Fibroblast of peridontal ligament (primary cell): ENCODE results near the gene MRPL40.
"Not testable (repeated sequence)": the region's sequence is repeated elsewhere in the genome, so short reads cannot be mapped to it uniquely, and the experiment has no call there.

Experiments
- DNase-seq: peaks from one replicate; pipeline ENCODE4 v3.0.0-alpha.2; 2010; ENCODE audit errors: extremely low read depth

Gene MRPL40

DNA sequence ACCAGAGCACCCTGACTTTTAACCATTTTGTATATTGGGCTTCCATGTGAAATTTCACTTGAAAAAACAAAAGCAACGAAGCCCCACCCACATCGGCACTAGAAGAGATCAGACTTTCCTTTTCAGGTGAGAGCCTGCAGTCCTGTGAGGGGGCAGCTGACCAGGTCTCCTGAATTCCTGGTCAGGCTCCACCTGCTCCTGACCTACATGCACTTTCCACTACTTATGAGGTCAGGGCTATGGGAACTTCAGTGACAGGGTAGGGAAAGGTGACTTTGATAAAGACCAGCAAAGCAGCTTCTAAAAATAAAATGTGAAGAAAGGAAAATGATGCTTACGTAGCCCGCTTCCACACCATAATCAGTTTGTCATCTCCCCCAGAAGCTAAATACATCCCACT lies 25.5 kb upstream of the MRPL40 start:
- no peak for DNase-seq

GRCh38 chr22:19407649-19408606 lies 24.4 kb upstream of the MRPL40 start:
- DNase-seq = no peak

GRCh38 chr22:19410941-19411689 lies 21.2 kb upstream of the MRPL40 start:
- no peak for DNase-seq

DNA sequence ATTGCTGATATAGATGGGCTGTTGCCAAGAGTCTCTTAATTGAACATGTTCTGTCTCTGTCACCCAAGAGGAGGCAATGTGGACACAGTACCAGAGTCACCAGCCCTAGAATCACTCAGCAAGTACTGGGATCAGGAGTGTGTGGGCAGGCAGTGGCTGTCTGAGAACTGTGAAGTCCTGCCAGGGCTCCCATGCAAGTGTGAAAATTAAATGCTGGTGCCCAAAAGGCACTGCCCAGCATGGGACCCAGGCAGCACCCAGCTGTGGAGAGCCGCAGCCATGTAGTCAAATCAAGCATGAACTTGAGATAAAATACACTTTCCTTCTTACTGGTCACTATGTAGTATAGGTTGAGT lies 20.7 kb upstream of the MRPL40 start:
- DNase-seq = no peak

DNA sequence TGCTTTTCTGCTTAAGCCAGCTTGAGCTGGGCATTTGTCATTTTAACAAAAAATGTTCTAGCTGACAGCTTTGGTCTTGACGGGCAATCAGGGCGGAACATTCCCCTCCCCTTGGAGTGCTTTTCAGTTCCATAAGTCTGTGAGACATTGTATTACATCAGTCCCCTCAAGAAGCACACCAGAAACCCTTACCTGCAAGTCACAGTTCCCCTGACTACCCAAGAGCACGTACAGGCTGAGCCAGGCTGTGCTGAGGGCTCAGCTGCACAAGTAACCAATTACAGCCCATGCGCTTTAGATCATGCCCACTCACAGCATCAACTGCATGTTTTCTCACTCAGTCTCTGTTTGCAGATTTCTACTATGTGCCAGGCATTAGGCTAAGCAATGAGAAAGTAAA lies 19.9 kb upstream of the MRPL40 start:
- no peak for DNase-seq

GRCh38 chr22:19412923-19413322 lies 19.4 kb upstream of the MRPL40 start:
- DNase-seq = no peak

- DNase-seq = no peak
Measured at GRCh38 chr22:19419086-19419463, 13.3 kb upstream of the MRPL40 start.

DNA sequence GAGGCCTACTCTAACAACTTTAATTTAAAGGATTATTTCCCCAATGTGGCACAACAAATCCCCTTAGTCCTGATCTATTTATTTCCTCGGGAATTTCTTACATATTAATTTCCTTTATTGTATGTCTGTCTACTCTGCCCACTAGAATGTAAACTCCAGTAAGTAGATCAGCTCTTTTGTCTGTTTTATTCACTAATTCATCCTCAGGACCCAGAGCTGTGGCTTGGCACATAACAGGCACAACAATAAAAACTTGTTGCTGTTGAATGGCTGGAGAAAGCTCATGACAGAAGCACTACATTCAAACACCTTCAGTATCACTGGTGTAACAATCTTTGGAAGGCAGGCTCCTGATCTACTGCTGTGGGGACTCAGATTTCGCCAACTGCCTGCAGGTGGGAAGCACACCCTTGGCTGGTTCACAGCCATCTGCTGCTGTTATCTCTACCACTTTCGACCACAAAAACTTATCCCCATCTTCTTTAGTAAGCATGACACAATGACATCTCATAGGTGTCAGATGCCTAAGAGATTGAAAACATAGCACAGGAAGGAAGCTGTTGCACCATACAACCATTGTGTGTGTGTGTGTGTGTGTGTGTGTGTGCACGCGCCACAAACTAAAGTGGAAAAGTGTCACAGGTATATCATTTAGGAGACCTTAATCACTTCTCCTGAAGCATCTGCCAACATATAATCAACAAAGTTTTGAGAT lies 12.7 kb upstream of the MRPL40 start:
- no peak for DNase-seq

GRCh38 chr22:19420321-19420720 lies 12.0 kb upstream of the MRPL40 start:
- DNase-seq = no peak

DNA sequence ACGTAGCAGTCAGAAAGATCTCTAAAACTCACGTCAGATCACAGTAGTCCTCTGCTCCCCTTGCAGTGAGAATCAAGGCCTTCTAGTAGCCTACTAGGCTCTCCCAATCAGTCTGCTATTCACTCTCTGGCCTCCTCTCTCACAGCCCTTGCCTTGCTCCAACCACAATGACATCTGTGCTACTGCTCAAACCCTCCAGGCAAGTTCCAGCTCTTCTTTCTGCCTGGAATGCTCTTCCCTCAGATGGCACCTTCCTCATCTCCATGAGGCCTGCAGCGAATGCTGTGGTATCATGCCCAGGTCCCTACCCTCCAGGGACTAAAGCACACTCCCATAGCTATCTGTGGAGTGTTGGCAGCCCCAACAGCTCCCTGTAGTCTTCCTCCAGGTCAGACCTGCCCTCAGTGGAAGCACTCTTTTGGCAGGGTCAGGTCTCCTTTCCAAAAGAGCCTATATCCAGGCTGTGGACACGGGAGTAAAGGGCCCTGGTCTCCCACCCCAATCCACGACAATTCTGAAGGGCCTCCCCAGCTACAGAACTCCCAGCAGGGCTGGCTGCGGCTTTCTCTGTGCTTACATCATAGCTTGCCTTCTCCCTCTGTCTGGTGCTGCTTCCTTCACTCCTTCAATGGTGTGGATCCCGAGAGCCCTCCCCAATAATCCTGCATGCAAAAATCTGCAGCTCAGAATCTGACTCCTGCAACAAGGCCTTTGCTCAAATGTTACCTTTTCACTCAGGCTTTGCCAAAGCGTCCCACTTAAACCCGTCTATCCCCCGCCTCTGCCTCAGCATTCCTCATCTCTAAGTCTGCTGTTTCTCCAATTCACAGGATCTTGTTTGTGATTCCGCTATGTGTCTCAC lies 9.7 kb upstream of the MRPL40 start:
- no peak for DNase-seq

- DNase-seq = no peak
Measured at GRCh38 chr22:19424186-19424500, 8.2 kb upstream of the MRPL40 start.

GRCh38 chr22:19429950-19430889 lies 2.1 kb upstream of the MRPL40 start:
- peak; percentile 75 for DNase-seq

- peak; percentile 34 for DNase-seq
Measured at GRCh38 chr22:19430890-19431541, 1.3 kb upstream of the MRPL40 start.

GRCh38 chr22:19431649-19432132 lies 654 bp upstream of the MRPL40 start, which contains the start of gene HIRA:
TSS of gene HIRA (minus strand) at chr22:19431733. CDS start at chr22:19431476, 257 bp downstream.
- DNase-seq = peak; percentile 62

DNA sequence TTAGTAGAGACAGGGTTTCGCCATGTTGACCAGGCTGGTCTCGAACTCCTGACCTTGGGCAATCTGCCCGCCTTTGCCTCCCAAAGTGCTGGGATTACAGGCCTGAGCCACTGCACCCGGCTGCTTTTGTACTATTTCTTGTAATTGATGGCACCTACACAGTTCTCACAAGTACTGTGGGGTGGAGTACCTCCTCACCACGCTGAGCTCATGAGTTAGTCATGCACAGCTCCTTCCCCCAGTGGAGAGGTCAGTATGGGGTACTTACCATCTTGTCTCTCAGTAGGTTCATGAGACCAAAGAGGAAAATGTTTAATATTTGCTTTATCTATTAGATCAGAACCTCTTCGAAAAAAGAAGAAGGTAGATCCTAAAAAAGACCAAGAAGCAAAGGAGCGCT lies 2.1 kb downstream of the MRPL40 start:
- no peak for DNase-seq

GRCh38 chr22:19434829-19435580 lies 2.7 kb downstream of the MRPL40 start:
- DNase-seq = no peak

- not testable (repeated sequence) for DNase-seq
Measured at GRCh38 chr22:19436444-19437161, 4.3 kb downstream of the MRPL40 start.

DNA sequence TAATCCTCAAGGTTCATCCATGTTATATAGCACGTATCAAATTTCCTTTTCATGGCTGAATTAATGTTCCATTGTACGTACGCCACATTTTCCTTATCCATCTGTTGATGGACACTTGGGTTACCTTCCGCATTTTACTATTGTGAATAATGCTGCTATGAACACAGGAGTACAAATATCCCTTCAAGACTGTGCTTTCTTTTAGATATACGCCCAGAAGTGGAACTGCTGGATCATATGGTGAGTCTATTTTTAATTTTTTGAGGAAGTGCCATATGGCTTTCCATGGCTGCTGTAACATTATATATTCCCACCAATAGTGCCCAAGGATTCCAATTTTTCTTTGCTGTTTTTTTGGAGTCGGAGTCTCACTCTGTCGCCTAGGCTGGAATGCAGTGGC lies 6.0 kb downstream of the MRPL40 start:
- no peak for DNase-seq
